GM19397 (cell line): ENCODE measurements around the gene CTTN.

Experiments used
- ATAC-seq: cut with Tn5 transposase; IDR thresholded peaks from one replicate; pipeline ENCODE4 v1.9.1; 2021; ENCODE audit warnings: mild to moderate bottlenecking, moderate library complexity; ENCODE audit not compliant: unreplicated experiment

Gene CTTN

GRCh38 chr11:70424765-70425344 lies 26.5 kb downstream of the CTTN start:
- ATAC-seq: no peak

DNA sequence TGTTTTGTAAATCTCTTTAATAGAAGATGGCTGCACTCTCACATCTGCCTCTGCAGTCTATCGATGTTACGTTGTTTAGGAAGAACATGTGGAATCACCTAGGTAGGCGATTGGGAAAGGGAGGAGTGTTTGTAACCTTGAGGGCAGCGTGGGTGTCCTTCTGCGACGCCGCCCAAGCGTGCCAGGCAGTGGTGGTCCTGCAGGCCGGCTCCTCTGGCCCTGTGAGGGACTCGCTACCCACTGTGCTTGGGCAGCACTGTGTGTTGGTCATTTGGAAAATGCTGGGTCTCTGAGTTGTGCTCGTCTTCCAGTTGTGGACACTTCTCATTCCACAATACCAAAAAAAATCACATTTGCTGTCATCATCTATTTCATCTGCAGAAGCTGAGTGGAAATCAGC lies 29.1 kb downstream of the CTTN start:
- ATAC-seq: no peak

DNA sequence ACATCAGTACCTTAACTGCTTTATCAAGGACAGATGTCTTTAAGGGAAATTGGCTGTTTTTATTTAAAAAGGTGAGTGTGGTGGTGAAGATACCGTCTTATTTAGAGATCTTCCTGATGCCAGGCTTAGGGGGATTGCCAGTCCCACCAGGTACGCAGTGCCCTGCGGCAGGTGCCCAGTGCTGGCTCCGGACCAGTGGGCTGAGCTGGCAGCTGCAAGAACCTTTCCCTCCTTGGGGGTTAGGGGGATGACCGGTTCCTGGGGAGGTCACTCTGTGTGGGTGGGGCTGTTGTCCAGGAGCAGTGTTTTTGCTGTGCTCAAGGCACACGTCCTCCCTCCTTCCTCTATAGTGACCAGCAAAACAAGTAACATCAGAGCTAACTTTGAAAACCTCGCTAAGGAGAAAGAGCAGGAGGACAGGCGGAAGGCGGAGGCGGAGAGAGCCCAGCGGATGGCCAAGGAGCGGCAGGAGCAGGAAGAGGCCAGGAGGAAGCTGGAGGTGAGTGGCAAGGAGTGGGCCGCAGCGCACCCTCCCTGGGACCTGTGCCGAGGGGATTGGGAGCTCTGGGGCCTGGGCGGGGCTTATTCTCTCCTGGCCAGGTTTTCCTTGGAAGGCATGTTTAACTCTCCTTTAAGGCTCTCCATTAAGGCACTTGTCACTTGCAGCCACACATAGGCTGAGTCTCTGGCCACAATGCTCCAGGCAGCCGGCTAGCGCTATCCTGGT lies 30.5 kb downstream of the CTTN start:
- ATAC-seq: no peak

- ATAC-seq: no peak
Observed at GRCh38 chr11:70429428-70429705, 31.0 kb downstream of the CTTN start.

- no peak for ATAC-seq
Observed at GRCh38 chr11:70429724-70430521, 31.6 kb downstream of the CTTN start.

- no peak for ATAC-seq
Observed at GRCh38 chr11:70430671-70431574, 32.6 kb downstream of the CTTN start.

- ATAC-seq: no peak
Observed at GRCh38 chr11:70431611-70432010, 33.3 kb downstream of the CTTN start.

GRCh38 chr11:70432065-70432464 lies 33.7 kb downstream of the CTTN start:
- no peak for ATAC-seq

GRCh38 chr11:70432580-70432979 lies 34.3 kb downstream of the CTTN start:
- ATAC-seq: no peak

- no peak for ATAC-seq
Observed at GRCh38 chr11:70433038-70433437, 34.7 kb downstream of the CTTN start.

DNA sequence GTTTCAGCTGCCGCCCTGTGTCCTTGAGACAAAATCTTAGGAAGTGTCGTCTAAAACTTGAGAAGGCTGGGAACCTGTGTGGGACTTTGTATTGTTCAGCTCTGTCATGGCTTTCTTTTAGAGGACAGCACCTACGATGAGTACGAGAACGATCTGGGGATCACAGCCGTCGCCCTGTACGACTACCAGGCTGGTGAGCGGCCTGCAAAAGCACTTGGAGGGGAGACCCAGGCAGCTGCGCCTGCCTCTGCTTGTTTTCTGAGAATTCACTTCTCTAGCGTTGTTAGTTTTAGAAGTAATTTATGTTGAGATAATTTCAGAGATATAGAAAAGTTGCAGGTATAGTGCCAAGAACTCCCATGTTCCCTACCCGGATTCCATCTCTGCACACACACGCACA lies 35.2 kb downstream of the CTTN start:
- no peak for ATAC-seq

GRCh38 chr11:70433966-70434812 lies 35.9 kb downstream of the CTTN start:
- ATAC-seq: no peak

DNA sequence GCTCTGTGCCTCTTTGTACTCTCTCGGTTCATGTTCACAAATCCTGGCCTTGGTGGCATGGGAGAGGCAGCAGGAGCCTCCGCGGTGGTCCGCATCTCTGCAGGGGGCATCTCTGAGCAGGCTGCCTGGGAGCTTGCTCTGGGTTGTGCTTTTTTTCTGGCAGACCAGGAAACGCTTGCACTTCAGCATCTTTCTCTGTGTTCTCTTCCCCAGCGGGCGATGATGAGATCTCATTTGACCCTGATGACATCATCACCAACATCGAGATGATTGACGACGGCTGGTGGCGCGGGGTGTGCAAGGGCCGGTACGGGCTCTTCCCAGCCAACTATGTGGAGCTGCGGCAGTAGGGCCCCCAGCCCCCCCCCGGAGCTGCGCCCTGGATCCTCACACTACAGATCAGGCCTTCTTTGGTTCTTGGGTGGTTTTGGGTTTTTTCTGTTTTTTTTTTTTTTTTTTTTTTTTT lies 36.5 kb downstream of the CTTN start:
- ATAC-seq: no peak

- ATAC-seq: no peak
Observed at GRCh38 chr11:70435361-70435760, 37.0 kb downstream of the CTTN start.

DNA sequence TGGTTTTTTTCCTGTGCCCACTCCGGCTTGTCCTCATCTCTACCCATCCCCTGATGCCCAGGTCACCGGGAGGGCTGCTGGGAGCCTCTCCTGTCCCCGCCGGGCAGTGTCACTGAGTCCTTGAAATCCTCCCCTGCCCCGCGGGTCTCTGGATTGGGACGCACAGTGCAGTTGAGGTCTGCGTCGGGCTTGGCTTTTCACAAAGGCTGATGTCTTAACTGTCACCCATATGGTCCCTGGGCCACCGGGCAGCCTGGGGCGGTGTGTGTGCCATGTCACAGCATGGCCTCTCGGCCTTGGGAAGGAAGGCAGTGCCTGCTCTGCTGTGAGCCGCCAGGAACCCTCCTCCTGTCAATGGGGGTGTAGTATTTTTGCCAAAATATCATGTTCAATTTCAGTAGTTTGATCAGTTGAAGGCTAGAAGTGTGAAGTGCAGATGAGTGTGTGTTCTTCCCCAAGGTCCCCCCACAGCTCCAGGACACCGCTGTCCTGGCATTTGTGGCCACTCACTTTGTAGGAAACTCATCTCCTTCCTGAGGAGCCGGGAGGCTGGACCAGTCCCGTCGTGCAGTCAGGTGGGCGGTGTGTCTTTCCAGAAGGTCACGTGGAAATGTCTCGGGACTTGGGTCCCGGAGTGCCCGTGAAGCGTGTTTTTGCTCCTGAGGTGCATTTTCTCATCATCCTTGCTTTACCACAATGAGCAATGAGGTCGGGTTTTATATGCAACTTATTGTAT lies 37.6 kb downstream of the CTTN start:
- ATAC-seq: no peak

DNA sequence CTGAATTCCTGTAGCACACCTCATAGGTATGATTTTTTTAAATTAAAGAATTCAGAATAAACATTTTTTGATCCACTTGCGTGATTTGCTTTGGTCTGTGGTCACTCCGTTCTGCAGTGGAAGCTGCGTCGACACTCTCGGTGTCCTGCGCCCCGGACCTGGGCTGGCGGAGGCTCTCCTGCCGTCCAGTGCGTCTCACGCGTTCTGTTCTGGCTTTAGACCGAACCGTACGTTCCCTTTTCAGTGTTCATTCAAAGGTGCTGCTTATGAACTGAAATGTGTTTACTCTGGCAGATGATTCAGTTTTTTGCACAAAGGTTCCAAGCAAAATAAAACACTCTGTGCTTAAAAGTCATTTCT lies 38.2 kb downstream of the CTTN start:
- ATAC-seq: no peak

DNA sequence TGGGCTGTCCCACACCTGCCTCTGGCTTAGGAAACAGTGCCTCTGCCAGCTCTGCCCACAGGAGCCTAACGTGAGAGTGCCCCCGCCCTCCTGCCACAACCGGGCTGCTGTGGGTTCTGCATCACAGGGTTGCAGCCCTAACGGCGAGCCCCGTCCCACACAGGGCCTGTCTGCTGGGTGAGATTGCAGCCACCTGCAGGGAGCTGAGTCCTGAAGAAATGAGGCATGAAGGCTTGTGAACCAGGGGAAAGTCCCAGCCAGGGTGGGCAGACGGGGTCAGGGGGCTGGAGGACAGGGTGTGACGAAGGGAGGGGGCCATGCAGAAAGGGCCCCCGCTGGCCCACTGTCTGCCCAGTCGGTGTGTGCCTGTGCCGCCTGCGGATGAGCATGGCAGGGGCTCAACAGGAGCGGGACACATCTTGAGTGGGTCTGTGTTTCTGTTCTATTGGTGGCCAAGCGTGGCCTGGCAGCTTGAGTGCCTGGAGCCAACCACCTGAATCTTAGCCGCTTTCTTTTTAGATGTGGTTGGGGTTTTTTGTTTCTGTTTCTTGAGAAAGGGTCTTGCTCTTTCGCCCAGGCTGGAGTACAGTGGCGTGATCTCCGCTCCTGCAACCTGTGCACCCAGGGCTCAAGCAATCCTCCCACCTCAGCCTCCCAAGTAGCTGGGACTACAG lies 38.9 kb downstream of the CTTN start:
- no peak for ATAC-seq

DNA sequence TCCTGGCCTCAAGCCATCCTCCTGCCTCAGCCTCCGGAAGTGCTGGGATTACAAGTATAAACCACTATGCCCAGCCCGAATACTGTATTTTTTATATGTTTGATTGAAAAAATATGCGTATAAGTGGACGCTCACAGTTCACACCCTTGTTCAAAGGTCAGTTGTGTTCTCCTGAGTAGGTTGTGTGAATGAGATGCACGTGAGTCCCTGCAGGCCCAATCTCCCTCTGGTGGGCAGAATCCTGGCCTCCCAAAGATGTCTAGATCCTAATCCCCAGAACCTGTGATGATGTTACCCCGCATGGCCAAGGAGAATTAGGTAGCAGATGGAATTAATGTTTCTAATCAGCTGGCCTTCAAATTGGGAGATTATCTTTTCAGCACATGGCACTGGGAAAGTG lies 41.9 kb downstream of the CTTN start:
- no peak for ATAC-seq

GRCh38 chr11:70443773-70444030 lies 45.4 kb downstream of the CTTN start:
- ATAC-seq: no peak
